Left forelimb (tissue), 1 donor: ENCODE results near the gene SLC38A3.

Experiments
- DNase-seq: peaks from one replicate; pipeline ENCODE4 v3.0.0-alpha.2; 2018; ENCODE audit warnings: low spot score

The SLC38A3 gene

DNA sequence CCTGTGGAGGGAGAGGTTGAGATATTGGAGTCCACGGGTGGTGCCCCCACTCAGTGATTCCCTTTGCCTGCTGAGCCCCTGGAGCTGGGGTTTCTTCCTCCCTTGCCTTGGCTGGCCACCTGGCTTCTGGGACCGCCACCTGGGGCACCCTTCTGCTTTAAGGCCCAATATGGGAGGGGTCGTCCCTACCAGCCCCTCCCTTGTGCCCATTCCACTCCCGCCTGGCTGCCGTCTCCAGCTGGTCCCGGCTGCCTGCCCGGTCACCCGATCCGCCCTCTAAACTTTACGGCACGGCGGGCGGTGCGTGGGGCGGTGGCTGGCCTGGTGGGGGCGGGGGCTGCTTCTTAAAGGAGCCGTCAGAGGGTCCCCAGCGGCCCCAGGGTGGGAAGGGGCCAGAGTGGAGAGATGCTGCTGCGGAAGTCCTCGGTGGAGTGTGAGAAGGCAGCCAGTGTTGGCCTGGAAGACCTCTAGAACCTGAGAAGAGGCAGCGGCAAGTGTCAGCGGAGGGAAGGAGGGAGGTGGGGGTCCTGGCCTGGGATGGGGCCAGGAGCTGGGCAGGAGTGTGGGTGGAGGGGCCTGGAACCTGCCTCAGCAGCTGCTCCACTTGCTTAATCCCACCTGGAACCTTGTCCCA, 62.3 kb downstream of the SLC38A3 start:
- peak; percentile 85 for DNase-seq

DNA sequence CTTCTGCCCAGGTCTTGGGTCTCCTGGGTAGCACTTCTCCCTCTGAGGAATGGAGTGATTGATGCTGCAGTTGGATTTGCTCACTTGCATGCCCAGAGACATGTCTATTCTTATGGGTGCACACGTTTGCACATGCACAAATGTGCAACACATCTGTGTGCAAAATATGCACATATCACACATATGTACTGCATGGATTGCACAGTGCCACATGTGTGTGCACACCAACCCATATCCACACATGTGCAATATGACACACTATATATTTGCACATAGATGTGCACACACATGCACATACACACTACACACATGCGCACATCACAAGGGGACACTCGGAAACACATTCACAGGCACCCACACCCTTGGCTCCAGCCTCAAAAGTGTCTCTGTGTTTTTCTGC, 63.2 kb downstream of the SLC38A3 start:
- no peak for DNase-seq

- no peak for DNase-seq
Measured at GRCh38 chr3:50268703-50269451, 63.8 kb downstream of the SLC38A3 start, which contains the start of gene SEMA3B. TSS of gene SEMA3B (plus strand) at chr3:50269147. CDS start at chr3:50269241, 94 bp downstream.

GRCh38 chr3:50269460-50269859, 64.4 kb downstream of the SLC38A3 start:
- DNase-seq, result no peak

DNA sequence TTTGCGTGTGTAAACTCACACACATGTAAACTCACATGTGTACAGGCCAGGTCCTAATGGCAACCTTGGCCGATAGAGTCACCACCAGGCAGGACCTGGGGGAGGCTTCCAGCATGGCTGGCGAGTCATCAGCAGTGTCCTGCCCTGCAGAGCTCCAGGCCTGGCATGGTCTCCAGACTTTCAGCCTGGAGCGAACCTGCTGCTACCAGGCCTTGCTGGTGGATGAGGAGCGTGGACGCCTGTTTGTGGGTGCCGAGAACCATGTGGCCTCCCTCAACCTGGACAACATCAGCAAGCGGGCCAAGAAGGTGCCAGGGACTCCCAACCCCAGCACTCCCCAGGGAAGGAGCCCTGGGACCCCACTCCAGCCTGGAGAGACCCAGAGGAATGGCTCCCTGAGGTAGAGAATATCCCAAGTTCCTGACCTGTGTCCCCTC, 64.9 kb downstream of the SLC38A3 start:
- no peak for DNase-seq

GRCh38 chr3:50270422-50271224, 65.6 kb downstream of the SLC38A3 start:
- DNase-seq, result no peak
